Measurements from ENCODE around the gene HDAC2.

DNA sequence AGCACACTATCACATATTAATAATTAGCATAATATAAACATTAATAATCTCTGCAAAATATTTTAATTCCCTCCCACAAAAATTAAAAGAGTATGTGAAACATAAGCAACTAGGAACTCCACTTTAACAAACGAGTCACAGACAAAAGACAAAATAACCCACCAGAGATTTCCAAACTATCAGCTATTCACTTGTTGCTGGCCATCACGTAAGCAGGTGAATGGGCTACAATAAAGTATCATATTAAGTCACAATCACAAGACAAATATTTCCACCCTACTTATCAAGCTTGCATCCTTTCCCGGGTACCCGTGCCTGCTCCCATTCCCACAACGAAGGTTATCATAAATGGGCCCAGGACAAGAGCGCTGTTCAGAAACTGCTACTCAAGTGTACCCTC lies 2.5 kb downstream of the HDAC2 start:
- TF ChIP-seq, protein P1, sequence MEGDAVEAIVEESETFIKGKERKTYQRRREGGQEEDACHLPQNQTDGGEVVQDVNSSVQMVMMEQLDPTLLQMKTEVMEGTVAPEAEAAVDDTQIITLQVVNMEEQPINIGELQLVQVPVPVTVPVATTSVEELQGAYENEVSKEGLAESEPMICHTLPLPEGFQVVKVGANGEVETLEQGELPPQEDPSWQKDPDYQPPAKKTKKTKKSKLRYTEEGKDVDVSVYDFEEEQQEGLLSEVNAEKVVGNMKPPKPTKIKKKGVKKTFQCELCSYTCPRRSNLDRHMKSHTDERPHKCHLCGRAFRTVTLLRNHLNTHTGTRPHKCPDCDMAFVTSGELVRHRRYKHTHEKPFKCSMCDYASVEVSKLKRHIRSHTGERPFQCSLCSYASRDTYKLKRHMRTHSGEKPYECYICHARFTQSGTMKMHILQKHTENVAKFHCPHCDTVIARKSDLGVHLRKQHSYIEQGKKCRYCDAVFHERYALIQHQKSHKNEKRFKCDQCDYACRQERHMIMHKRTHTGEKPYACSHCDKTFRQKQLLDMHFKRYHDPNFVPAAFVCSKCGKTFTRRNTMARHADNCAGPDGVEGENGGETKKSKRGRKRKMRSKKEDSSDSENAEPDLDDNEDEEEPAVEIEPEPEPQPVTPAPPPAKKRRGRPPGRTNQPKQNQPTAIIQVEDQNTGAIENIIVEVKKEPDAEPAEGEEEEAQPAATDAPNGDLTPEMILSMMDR (IDR thresholded peaks at IDR 0.05 in 4 of 5, conservative IDR thresholded peaks at IDR 0.05 in 1 of 5), result no peak
- TF ChIP-seq POLR2A (IDR thresholded peaks at IDR 0.05), result no peak

Data from gastrocnemius medialis (tissue), 4 donors.